DOHH2 (cell line): ENCODE data around the gene CLECL1.

Source experiments
- H3F3A ChIP-seq: fragments of 200-600 bp; sonication (generic), shearing (Covaris generic); 2 replicates; pipeline ENCODE4 v1.6.0; 2016; ENCODE audit warnings: antibody characterized with exemption, mild to moderate bottlenecking; ENCODE audit not compliant: control insufficient read depth, insufficient read depth
- H3K27ac ChIP-seq: fragments of 200-600 bp; sonication (generic); 2 replicates; pipeline ENCODE4 v1.5.1; 2014; ENCODE audit warnings: low read depth, mild to moderate bottlenecking, low read length, moderate library complexity
- H3K27me3 ChIP-seq: fragments of 200-600 bp; sonication (generic); 2 replicates; pipeline ENCODE4 v1.6.1; 2014; ENCODE audit warnings: mild to moderate bottlenecking, low read length, mixed read lengths; ENCODE audit not compliant: control insufficient read depth
- H3K36me3 ChIP-seq: fragments of 200-600 bp; sonication (generic); 2 replicates; pipeline ENCODE4 v1.6.1; 2014; ENCODE audit warnings: mild to moderate bottlenecking, low read length, moderate library complexity, mixed read lengths; ENCODE audit not compliant: control insufficient read depth
- H3K4me1 ChIP-seq: fragments of 200-600 bp; sonication (generic); 2 replicates; pipeline ENCODE4 v1.6.1; 2014; ENCODE audit warnings: mild to moderate bottlenecking, low read length, mixed read lengths; ENCODE audit not compliant: control insufficient read depth
- H3K4me2 ChIP-seq: fragments of 200-600 bp; sonication (generic); 2 replicates; pipeline ENCODE4 v1.6.0; 2014; ENCODE audit warnings: mild to moderate bottlenecking, low read length, moderate library complexity
- H3K4me3 ChIP-seq: fragments of 200-600 bp; sonication (generic); 2 replicates; pipeline ENCODE4 v1.5.1; 2014; ENCODE audit warnings: mild to moderate bottlenecking, low read length, mixed read lengths
- H3K79me2 ChIP-seq: fragments of 200-600 bp; sonication (generic); 2 replicates; pipeline ENCODE4 v1.6.1; 2014; ENCODE audit warnings: mild to moderate bottlenecking, low read length, mixed read lengths; ENCODE audit not compliant: control insufficient read depth
- H3K9me2 ChIP-seq: fragments of 200-600 bp; sonication (generic); replicated peaks from 2 replicates; pipeline ENCODE4 v1.6.1; 2014; ENCODE audit warnings: mild to moderate bottlenecking, low read length, mixed read lengths; ENCODE audit not compliant: control insufficient read depth
- H3K9me3 ChIP-seq: fragments of 200-600 bp; sonication (generic); 2 replicates; pipeline ENCODE4 v1.6.1; 2014; ENCODE audit warnings: antibody characterized with exemption, low read length, mixed read lengths; ENCODE audit not compliant: control insufficient read depth, insufficient read depth
- H4K20me1 ChIP-seq: fragments of 200-600 bp; sonication (generic); 2 replicates; pipeline ENCODE4 v1.6.0; 2014; ENCODE audit warnings: low read depth, mild to moderate bottlenecking, antibody characterized with exemption, low read length, moderate library complexity; ENCODE audit not compliant: control insufficient read depth, insufficient read depth
- EZH2phosphoT487 ChIP-seq: fragments of 200-600 bp; sonication (generic); IDR thresholded peaks from 2 replicates; pipeline ENCODE4 v1.6.1; 2017; ENCODE audit warnings: borderline replicate concordance, mild to moderate bottlenecking, antibody characterized with exemption, low read length, moderate library complexity, mixed read lengths
- TF ChIP-seq, protein P1 (sequence below): fragments of 200-600 bp; sonication (generic); IDR thresholded peaks from one replicate; pipeline ENCODE4 v1.5.1; 2014; ENCODE audit warnings: antibody characterized with exemption, mild to moderate bottlenecking, low read depth, low read length; ENCODE audit not compliant: poor library complexity, severe bottlenecking

The CLECL1 gene

DNA sequence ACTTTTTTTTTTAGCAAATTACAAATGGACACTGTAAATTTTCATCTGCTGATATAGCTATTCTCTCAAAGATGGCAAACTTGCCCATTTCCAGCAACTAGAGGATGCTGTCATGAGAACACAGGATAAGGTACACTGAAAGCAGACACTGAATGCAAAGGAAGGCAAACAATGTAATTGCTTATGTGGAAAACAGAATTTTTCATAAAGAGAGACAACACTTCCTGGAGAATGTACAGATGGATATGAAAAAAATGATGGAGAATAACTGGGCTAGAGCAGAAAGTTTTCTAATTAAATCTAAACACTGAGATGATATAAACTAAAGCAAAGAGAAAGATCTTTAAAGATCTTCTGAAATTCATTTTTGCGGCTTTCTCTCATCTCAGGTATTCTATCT is 27.2 kb upstream of the CLECL1 start:
- H3K4me1 ChIP-seq, result peaks cover 67% of the 10 kb centered on the region
- H3K9me3 ChIP-seq, result no peaks in the 10 kb centered on the region; the same call in 1 of the 2 replicates
- no peaks in the 10 kb centered on the region for H3K79me2 ChIP-seq
- H3K4me3 ChIP-seq, result peak overlapping the region; percentile 57
- no peaks in the 10 kb centered on the region for H3K36me3 ChIP-seq
- peak overlapping the region; percentile 77 for H3K4me2 ChIP-seq
- H3K27me3 ChIP-seq, result peaks cover 65% of the 10 kb centered on the region
- no peaks in the 10 kb centered on the region for H3K9me2 ChIP-seq
- H3F3A ChIP-seq, result peaks cover 26% of the 10 kb centered on the region
- H3K27ac ChIP-seq, result no peak overlapping the region
- no peak for TF ChIP-seq EZH2phosphoT487
- TF ChIP-seq, protein P1, sequence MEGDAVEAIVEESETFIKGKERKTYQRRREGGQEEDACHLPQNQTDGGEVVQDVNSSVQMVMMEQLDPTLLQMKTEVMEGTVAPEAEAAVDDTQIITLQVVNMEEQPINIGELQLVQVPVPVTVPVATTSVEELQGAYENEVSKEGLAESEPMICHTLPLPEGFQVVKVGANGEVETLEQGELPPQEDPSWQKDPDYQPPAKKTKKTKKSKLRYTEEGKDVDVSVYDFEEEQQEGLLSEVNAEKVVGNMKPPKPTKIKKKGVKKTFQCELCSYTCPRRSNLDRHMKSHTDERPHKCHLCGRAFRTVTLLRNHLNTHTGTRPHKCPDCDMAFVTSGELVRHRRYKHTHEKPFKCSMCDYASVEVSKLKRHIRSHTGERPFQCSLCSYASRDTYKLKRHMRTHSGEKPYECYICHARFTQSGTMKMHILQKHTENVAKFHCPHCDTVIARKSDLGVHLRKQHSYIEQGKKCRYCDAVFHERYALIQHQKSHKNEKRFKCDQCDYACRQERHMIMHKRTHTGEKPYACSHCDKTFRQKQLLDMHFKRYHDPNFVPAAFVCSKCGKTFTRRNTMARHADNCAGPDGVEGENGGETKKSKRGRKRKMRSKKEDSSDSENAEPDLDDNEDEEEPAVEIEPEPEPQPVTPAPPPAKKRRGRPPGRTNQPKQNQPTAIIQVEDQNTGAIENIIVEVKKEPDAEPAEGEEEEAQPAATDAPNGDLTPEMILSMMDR, result no peak
- H4K20me1 ChIP-seq, result no peaks in the 10 kb centered on the region; the same call in 1 of the 2 replicates

DNA sequence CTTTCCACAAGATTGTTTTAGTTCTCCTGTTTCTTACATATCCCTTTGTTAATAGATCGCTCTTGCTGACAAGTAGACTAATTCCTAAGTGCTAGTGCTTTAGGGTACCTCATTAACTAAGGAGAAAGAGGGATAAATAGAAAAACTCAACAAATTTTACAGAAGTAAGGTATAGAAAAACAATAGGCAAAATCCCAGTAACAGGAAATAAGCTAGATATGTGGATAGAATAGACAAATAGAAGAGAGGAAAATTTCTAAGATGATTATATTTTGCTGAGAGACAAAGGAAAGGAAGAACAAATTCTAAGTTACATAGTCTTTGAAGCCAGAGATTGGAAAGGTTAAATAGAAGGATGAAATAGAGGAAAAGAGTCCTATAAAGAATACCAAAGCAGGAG is 26.8 kb upstream of the CLECL1 start:
- peaks cover 66% of the 10 kb centered on the region for H3K27me3 ChIP-seq
- no peaks in the 10 kb centered on the region for H3K9me2 ChIP-seq
- H3K4me3 ChIP-seq, result peak overlapping the region; percentile 57
- H3K4me1 ChIP-seq, result peaks cover 63% of the 10 kb centered on the region
- H3K36me3 ChIP-seq, result no peaks in the 10 kb centered on the region
- H3K27ac ChIP-seq, result no peak overlapping the region
- H3K4me2 ChIP-seq, result peak overlapping the region; percentile 77
- peaks cover 23% of the 10 kb centered on the region for H3F3A ChIP-seq
- no peaks in the 10 kb centered on the region; the same call in 1 of the 2 replicates for H3K9me3 ChIP-seq
- H4K20me1 ChIP-seq, result no peaks in the 10 kb centered on the region; the same call in 1 of the 2 replicates
- TF ChIP-seq, protein P1, result no peak
- no peak for TF ChIP-seq EZH2phosphoT487
- no peaks in the 10 kb centered on the region for H3K79me2 ChIP-seq

DNA sequence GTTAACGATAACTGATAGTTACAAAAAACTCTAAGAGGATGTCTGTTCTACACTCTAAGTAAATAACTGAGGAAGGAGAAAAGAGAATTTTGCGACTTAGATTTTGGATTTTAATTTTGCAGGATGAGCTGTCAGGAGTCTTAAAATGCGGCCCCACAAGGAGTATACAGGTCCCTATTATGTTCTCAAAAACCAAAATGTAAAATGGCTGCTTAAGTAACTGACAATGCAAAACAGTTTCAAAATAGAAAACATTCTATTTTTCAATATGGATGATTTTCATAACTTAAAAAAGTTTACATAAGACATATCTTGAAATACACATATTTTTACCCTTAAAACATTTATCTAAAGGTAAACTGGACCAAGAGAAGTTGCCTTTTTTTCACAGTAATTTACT is 25.2 kb upstream of the CLECL1 start:
- Histone ChIP-seq H3K9me3 (no peaks in the 10 kb centered on the region; the same call in 1 of the 2 replicates), H3K27me3 (peaks cover 68% of the 10 kb centered on the region), H3K4me1 (peaks cover 52% of the 10 kb centered on the region), H3K79me2 (no peaks in the 10 kb centered on the region), H3F3A (peaks cover 16% of the 10 kb centered on the region), H3K36me3 (no peaks in the 10 kb centered on the region), H4K20me1 (no peaks in the 10 kb centered on the region; the same call in 1 of the 2 replicates), H3K9me2 (no peaks in the 10 kb centered on the region), H3K27ac (no peak overlapping the region), H3K4me2 (peak overlapping the region; percentile 77), H3K4me3 (peak overlapping the region; percentile 63)
- no peak for TF ChIP-seq EZH2phosphoT487
- TF ChIP-seq, protein P1, result no peak
